Adrenal gland (tissue), 5 donors: ENCODE results near the gene NLK.

ENCODE experiments used
- CTCF ChIP-seq, 6 experiments: fragments of 450-650 bp in 4 of 6; fragments of 200-600 bp in 2 of 6; sonication (generic) in 1 of 6; IDR thresholded peaks; 1 replicate in 5 of 6; 2 replicates in 1 of 6; pipeline versions ENCODE4 v1.5.1 to v1.8.0; 2016 to 2021; ENCODE audit warnings: antibody characterized with exemption in 6 of 6, mild to moderate bottlenecking in 2 of 6, moderate library complexity in 1 of 6
- POLR2A ChIP-seq, 2 donors: fragments of 450-650 bp; IDR thresholded peaks; one replicate each; pipeline ENCODE4 v1.6.1; 2017; ENCODE audit warnings: antibody characterized with exemption in 2 of 2, mild to moderate bottlenecking in 2 of 2, moderate library complexity in 1 of 2
- donor health status: DM: no; HTN: no; CAD: no.

DNA sequence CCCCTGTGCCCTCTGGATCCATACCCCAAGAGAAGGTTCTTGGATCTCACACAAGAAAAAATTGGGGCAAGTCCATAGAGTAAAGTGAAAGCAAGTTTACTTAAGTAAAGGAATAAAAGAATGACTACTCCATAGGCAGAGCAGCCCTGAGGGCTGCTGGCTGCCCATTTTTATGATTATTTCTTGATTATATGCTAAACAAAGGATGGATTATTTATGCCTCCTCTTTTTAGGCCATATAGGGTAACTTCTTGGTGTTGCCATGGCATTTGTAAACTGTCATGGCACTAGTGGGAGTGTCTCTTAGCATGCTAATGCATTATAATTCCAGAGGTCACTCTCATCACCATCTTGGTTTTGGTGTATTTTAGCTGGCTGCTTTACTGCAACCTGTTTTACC, 70.8 kb downstream of the NLK start:
- TF ChIP-seq CTCF (IDR thresholded peaks at IDR 0.05) (no peak), POLR2A (IDR thresholded peaks at IDR 0.05) (no peak)
